ENCODE measurements around the gene SLC35F4. TPM values are rescaled to one million over a fixed set of nuclear protein-coding genes. Genes with fewer than 3 reads are reported as not detected.

The SLC35F4 gene
- total RNA-seq, 2 donors from 2014 or later: not detected

DNA sequence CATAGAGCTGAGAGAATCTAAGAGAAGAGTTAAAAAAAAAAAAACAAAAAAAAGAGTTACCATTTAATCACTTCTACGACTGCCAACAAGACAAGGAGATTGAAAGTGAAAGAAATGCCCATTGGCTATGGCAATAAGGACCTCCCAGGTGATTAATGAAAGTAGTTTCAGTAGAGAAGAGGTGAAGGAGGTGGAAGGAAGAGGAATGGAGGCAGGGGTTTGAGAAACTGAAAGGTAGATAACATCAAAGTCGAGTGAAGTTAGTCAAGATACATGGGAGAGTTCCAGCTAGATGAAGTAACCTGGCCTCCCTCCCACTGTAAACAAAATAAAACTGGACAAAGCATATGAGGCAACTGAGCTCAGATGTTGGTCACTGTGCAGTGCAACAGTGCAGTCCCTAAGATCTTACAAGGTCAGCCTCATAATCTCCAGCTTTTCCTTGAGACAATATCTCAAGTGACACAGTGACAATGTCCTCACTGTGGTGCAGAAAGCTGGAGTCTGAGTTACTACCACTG is 254.3 kb downstream of the SLC35F4 start:
- H3K4me3 ChIP-seq (ENCODE audit: low read length): no peak overlapping the region
- DNase-seq: no peak
- no peaks in the 10 kb centered on the region for H3K9me3 ChIP-seq (ENCODE audit: control insufficient read depth, low read length)
- H3K27me3 ChIP-seq (ENCODE audit: control insufficient read depth, insufficient read depth, low read length, poor library complexity, severe bottlenecking): peaks cover 25% of the 10 kb centered on the region
- H3K9me3 Mint-ChIP-seq: no peaks in the 10 kb centered on the region
- WGBS, 2 experiments (ENCODE audit: insufficient coverage in 1 of 2, insufficient read length in 1 of 2): 88 to 92% methylated on average over 2 of the region's 2 CpGs
- H3K27me3 Mint-ChIP-seq (ENCODE audit: insufficient read depth): peaks cover 32% of the 10 kb centered on the region
- H3K27ac Mint-ChIP-seq: no peak overlapping the region
- H3K36me3 ChIP-seq (ENCODE audit: control insufficient read depth, insufficient read depth, low read length): no peaks in the 10 kb centered on the region
- no peak overlapping the region for H3K9ac ChIP-seq (ENCODE audit: extremely low read depth, low read length, poor library complexity, severe bottlenecking)
- no peaks in the 10 kb centered on the region for H3K4me1 Mint-ChIP-seq
- no peaks in the 10 kb centered on the region for H3K36me3 Mint-ChIP-seq (ENCODE audit: low read depth)
- H3K4me3 Mint-ChIP-seq: no peak overlapping the region
- TF ChIP-seq, protein P1, sequence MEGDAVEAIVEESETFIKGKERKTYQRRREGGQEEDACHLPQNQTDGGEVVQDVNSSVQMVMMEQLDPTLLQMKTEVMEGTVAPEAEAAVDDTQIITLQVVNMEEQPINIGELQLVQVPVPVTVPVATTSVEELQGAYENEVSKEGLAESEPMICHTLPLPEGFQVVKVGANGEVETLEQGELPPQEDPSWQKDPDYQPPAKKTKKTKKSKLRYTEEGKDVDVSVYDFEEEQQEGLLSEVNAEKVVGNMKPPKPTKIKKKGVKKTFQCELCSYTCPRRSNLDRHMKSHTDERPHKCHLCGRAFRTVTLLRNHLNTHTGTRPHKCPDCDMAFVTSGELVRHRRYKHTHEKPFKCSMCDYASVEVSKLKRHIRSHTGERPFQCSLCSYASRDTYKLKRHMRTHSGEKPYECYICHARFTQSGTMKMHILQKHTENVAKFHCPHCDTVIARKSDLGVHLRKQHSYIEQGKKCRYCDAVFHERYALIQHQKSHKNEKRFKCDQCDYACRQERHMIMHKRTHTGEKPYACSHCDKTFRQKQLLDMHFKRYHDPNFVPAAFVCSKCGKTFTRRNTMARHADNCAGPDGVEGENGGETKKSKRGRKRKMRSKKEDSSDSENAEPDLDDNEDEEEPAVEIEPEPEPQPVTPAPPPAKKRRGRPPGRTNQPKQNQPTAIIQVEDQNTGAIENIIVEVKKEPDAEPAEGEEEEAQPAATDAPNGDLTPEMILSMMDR (conservative IDR thresholded peaks at IDR 0.05): no peak
- no peaks in the 10 kb centered on the region for H3K4me1 ChIP-seq (ENCODE audit: control insufficient read depth, insufficient read depth, low read length)
- no peak overlapping the region for H3K27ac ChIP-seq (ENCODE audit: low read depth, low read length)

DNA sequence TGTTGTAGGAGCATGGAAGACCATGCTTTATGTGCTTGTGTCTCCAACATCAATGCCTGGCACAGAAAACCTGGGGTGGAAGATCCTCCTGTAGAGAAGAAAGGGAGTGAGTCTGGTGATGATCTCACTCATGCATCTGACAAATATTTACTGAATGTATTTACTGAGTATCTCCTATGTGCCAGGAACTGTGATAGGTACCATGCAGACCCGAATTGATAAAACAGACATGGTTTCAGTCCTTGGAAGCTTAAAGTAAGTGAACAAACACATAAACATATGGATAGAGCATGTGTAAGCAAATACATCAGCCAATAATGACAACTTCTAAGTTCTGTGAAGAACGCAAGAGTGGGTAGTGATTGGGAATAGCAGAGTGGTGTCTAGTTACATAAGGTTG is 255.3 kb downstream of the SLC35F4 start:
- H3K4me1 Mint-ChIP-seq: no peaks in the 10 kb centered on the region
- H3K9me3 ChIP-seq (ENCODE audit: control insufficient read depth, low read length): no peaks in the 10 kb centered on the region
- H3K27ac Mint-ChIP-seq: no peak overlapping the region
- no peaks in the 10 kb centered on the region for H3K4me1 ChIP-seq (ENCODE audit: control insufficient read depth, insufficient read depth, low read length)
- H3K4me3 ChIP-seq (ENCODE audit: low read length): no peak overlapping the region
- no peak overlapping the region for H3K4me3 Mint-ChIP-seq
- H3K9me3 Mint-ChIP-seq: no peaks in the 10 kb centered on the region
- H3K9ac ChIP-seq (ENCODE audit: extremely low read depth, low read length, poor library complexity, severe bottlenecking): no peak overlapping the region
- DNase-seq: no peak
- 84 to 94% methylated on average over 2 of the region's 2 CpGs for WGBS, 2 experiments (ENCODE audit: insufficient coverage in 1 of 2, insufficient read length in 1 of 2)
- H3K27me3 ChIP-seq (ENCODE audit: control insufficient read depth, insufficient read depth, low read length, poor library complexity, severe bottlenecking): peaks cover 35% of the 10 kb centered on the region
- no peaks in the 10 kb centered on the region for H3K36me3 Mint-ChIP-seq (ENCODE audit: low read depth)
- H3K27me3 Mint-ChIP-seq (ENCODE audit: insufficient read depth): peaks cover 32% of the 10 kb centered on the region
- TF ChIP-seq, protein P1 (conservative IDR thresholded peaks at IDR 0.05): no peak
- no peak overlapping the region for H3K27ac ChIP-seq (ENCODE audit: low read depth, low read length)
- no peaks in the 10 kb centered on the region for H3K36me3 ChIP-seq (ENCODE audit: control insufficient read depth, insufficient read depth, low read length)

DNA sequence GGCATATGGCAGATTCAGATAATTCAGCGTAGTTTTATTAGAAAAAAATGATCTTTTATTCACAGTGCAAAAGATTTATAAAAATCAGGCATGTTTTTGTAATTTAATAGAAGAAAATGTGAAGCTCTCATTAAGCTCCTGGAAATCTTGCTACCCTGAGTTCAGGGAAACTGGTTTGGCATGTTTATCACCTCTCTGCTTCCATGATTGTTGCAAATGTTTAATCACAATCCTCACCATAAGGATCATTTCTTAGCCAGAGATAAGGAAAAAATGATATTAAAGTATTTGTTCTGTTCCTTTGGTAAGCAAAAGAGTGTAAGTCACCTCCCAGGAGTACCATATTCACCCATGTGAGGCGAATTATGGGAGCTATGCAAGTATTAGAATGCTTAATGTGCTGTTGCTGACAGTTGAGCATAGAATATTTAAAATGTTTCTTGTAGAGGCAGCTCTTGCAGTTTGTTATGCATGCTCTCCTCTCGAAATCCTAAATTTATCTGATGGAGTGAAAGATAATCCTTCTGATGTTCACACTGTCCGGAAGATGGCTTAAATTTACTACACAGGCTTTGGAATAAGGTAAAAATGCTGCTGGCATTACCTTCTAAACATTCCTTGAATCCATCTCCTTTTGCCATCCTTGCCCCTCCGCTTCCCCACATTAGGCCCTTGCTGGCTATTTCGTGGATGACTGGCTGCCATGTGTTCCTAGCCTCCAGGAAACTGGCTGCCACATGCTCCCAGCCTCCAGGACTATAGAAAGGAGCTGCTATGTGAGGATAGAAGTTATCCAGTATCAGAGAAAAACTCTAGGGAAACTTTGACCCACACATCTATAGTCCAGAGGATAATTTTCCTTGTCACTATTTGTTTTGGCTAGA is 256.5 kb downstream of the SLC35F4 start:
- no peak overlapping the region for H3K4me3 ChIP-seq (ENCODE audit: low read length)
- no peak overlapping the region for H3K4me3 Mint-ChIP-seq

More for the DNA sequence above, 256.5 kb downstream of the SLC35F4 start:
- no peak for DNase-seq
- Histone ChIP-seq H3K27me3 (ENCODE audit: control insufficient read depth, insufficient read depth, low read length, poor library complexity, severe bottlenecking) (peaks cover 36% of the 10 kb centered on the region), H3K36me3 (ENCODE audit: control insufficient read depth, insufficient read depth, low read length) (no peaks in the 10 kb centered on the region), H3K4me1 (ENCODE audit: control insufficient read depth, insufficient read depth, low read length) (no peaks in the 10 kb centered on the region), H3K9ac (ENCODE audit: extremely low read depth, low read length, poor library complexity, severe bottlenecking) (no peak overlapping the region), H3K9me3 (ENCODE audit: control insufficient read depth, low read length) (no peaks in the 10 kb centered on the region), H3K27ac (ENCODE audit: low read depth, low read length) (no peak overlapping the region)
- Mint-ChIP-seq H3K27me3 (ENCODE audit: insufficient read depth) (peaks cover 33% of the 10 kb centered on the region), H3K4me1 (no peaks in the 10 kb centered on the region), H3K27ac (no peak overlapping the region), H3K36me3 (ENCODE audit: low read depth) (no peaks in the 10 kb centered on the region), H3K9me3 (no peaks in the 10 kb centered on the region)
- TF ChIP-seq, protein P1 (conservative IDR thresholded peaks at IDR 0.05): no peak
- WGBS, 2 experiments (ENCODE audit: insufficient coverage in 1 of 2, insufficient read length in 1 of 2): 61 to 74% methylated on average over 3 to 6 of the region's 6 CpGs
